Loucy (cell line): ENCODE results near the gene ZCCHC8.

Source experiments
- H2AFZ ChIP-seq: fragments of 200-600 bp; sonication (generic); 2 replicates; pipeline ENCODE4 v1.6.0; 2016; ENCODE audit warnings: antibody characterized with exemption, mild to moderate bottlenecking, low read length, moderate library complexity
- H3F3A ChIP-seq: fragments of 200-600 bp; 2 replicates; pipeline ENCODE4 v1.6.0; 2016; ENCODE audit warnings: antibody characterized with exemption, low read depth, mild to moderate bottlenecking
- H3K27me3 ChIP-seq: fragments of 200-600 bp; sonication (generic); 2 replicates; pipeline ENCODE4 v1.6.1; 2014; ENCODE audit warnings: low read length, mild to moderate bottlenecking; ENCODE audit not compliant: insufficient read depth, poor library complexity, severe bottlenecking
- H3K36me3 ChIP-seq: fragments of 200-600 bp; sonication (generic); 2 replicates; pipeline ENCODE4 v1.6.1; 2016; ENCODE audit warnings: low read length; ENCODE audit not compliant: insufficient read depth
- H3K4me1 ChIP-seq: fragments of 200-600 bp; sonication (generic); 2 replicates; pipeline ENCODE4 v1.5.1; 2014; ENCODE audit warnings: low read length, mild to moderate bottlenecking; ENCODE audit not compliant: insufficient read depth, poor library complexity, severe bottlenecking
- H3K4me2 ChIP-seq: fragments of 200-600 bp; sonication (generic); 2 replicates; pipeline ENCODE4 v1.6.0; 2014; ENCODE audit warnings: antibody characterized with exemption, low read length, low read depth, mild to moderate bottlenecking; ENCODE audit not compliant: poor library complexity, severe bottlenecking
- H3K4me3 ChIP-seq: fragments of 200-600 bp; sonication (generic); 2 replicates; pipeline ENCODE4 v1.5.1; 2014; ENCODE audit warnings: low read length, mild to moderate bottlenecking, mixed read lengths; ENCODE audit not compliant: poor library complexity, severe bottlenecking
- H3K79me2 ChIP-seq: fragments of 200-600 bp; sonication (generic); 2 replicates; pipeline ENCODE4 v1.6.1; 2014; ENCODE audit warnings: low read length; ENCODE audit not compliant: insufficient read depth
- H3K9ac ChIP-seq: fragments of 200-600 bp; sonication (generic); 2 replicates; pipeline ENCODE4 v1.6.0; 2014; ENCODE audit warnings: mild to moderate bottlenecking, low read depth, low read length, moderate library complexity; ENCODE audit not compliant: poor library complexity, severe bottlenecking
- H3K9me2 ChIP-seq: fragments of 200-600 bp; sonication (generic); replicated peaks from 2 replicates; pipeline ENCODE4 v1.6.1; 2016; ENCODE audit warnings: low read depth, low read length, mixed read lengths
- H3K9me3 ChIP-seq: fragments of 200-600 bp; sonication (generic); 2 replicates; pipeline ENCODE4 v1.6.1; 2014; ENCODE audit warnings: mild to moderate bottlenecking, antibody characterized with exemption, low read length, low read depth; ENCODE audit not compliant: insufficient read depth
- H4K20me1 ChIP-seq: fragments of 200-600 bp; sonication (generic); 2 replicates; pipeline ENCODE4 v1.6.0; 2014; ENCODE audit warnings: antibody characterized with exemption, low read length, mild to moderate bottlenecking; ENCODE audit not compliant: insufficient read depth, poor library complexity, severe bottlenecking
- EZH2phosphoT487 ChIP-seq: fragments of 200-600 bp; IDR thresholded peaks from 2 replicates; pipeline ENCODE4 v1.6.1; 2018; ENCODE audit warnings: antibody characterized with exemption, mild to moderate bottlenecking, moderate library complexity, borderline replicate concordance
- TF ChIP-seq, protein P1 (sequence below): fragments of 200-600 bp; sonication (generic); conservative IDR thresholded peaks from 2 replicates; pipeline ENCODE4 v1.5.1; 2014; ENCODE audit warnings: mild to moderate bottlenecking, antibody characterized with exemption, low read length

ZCCHC8 gene

DNA sequence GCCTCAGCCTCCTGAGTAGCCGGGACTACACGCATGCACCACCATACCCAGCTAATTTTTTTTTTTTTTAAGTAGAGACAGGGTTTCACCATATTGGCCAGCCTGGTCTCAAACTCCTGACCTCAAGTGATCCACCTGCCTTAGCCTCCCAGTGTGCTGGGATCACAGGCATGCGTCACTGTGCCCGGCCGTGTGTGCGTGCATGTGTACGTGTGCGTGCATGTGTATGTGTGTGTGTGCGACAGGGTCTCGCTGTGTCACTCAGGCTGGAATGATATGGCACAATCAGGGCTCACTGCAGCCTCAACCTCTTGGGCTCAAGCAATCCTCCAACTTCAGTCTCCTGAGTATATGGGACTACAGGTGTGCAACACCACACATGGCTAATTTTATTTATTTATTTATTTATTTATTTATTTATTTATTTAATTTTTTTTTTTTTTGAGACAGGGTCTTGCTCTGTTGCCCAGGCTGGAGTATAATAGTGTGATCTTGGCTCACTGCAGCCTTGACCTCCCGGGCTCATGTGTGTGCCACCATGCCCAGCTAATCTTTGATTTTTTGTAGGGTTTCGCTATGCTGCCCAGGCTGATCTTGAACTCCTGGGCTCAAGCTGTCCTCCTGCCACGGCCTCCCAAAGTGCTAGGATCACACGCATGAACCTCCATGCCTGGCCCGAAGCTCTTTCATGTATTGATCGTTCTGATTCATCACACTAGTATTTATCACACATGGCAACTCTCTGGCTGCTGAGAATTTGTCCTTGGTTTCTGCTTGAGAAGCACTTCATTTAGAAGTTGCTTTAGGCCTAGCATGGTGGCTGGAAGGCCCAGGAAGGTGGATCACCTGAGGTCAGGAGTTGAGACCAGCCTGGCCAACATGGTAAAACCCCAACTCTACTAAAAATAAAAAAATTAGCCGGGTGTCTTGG lies 42.4 kb downstream of the ZCCHC8 start:
- no peak overlapping the region for H3K4me2 ChIP-seq
- H3K9ac ChIP-seq = no peak overlapping the region
- TF ChIP-seq EZH2phosphoT487 = no peak
- TF ChIP-seq, protein P1, sequence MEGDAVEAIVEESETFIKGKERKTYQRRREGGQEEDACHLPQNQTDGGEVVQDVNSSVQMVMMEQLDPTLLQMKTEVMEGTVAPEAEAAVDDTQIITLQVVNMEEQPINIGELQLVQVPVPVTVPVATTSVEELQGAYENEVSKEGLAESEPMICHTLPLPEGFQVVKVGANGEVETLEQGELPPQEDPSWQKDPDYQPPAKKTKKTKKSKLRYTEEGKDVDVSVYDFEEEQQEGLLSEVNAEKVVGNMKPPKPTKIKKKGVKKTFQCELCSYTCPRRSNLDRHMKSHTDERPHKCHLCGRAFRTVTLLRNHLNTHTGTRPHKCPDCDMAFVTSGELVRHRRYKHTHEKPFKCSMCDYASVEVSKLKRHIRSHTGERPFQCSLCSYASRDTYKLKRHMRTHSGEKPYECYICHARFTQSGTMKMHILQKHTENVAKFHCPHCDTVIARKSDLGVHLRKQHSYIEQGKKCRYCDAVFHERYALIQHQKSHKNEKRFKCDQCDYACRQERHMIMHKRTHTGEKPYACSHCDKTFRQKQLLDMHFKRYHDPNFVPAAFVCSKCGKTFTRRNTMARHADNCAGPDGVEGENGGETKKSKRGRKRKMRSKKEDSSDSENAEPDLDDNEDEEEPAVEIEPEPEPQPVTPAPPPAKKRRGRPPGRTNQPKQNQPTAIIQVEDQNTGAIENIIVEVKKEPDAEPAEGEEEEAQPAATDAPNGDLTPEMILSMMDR = no peak

DNA sequence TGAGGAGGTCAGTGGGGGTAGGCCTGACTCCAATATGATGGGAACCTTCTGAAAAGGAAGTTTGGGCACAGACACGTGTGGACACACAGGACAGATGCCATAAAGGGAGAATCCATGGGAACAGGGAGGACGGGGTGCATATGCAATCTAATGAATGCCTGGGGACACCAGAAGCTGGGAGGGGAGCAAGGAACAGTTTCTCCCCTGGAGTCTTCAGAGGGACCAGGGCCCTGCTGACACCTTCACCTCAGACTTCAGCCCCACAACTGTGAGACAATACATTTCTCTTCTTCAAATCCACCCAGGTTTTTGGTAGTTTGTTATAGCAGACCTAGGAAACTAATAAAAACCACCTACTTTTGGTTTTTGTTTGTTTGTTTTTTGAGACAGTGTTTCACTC lies 43.1 kb downstream of the ZCCHC8 start:
- no peak overlapping the region for H3K4me3 ChIP-seq
- H3K27me3 ChIP-seq = no peaks in the 10 kb centered on the region
- no peaks in the 10 kb centered on the region for H3F3A ChIP-seq
- H3K4me2 ChIP-seq = no peak overlapping the region
- no peaks in the 10 kb centered on the region for H3K9me2 ChIP-seq
- no peak overlapping the region for H2AFZ ChIP-seq
- no peak overlapping the region for H3K9ac ChIP-seq
- no peaks in the 10 kb centered on the region for H3K9me3 ChIP-seq
- peaks cover 13% of the 10 kb centered on the region for H3K4me1 ChIP-seq
- no peaks in the 10 kb centered on the region for H4K20me1 ChIP-seq
- no peaks in the 10 kb centered on the region for H3K36me3 ChIP-seq
- TF ChIP-seq, protein P1 = no peak
- no peak for TF ChIP-seq EZH2phosphoT487
- no peaks in the 10 kb centered on the region for H3K79me2 ChIP-seq

More for the DNA sequence above, 42.4 kb downstream of the ZCCHC8 start:
- no peaks in the 10 kb centered on the region for H3K27me3 ChIP-seq
- H3F3A ChIP-seq = no peaks in the 10 kb centered on the region
- H3K79me2 ChIP-seq = no peaks in the 10 kb centered on the region
- H2AFZ ChIP-seq = no peak overlapping the region
- peaks cover 9% of the 10 kb centered on the region for H3K4me1 ChIP-seq
- no peak overlapping the region for H3K4me3 ChIP-seq
- H3K36me3 ChIP-seq = no peaks in the 10 kb centered on the region
- H3K9me2 ChIP-seq = no peaks in the 10 kb centered on the region
- H4K20me1 ChIP-seq = no peaks in the 10 kb centered on the region
- no peaks in the 10 kb centered on the region for H3K9me3 ChIP-seq

DNA sequence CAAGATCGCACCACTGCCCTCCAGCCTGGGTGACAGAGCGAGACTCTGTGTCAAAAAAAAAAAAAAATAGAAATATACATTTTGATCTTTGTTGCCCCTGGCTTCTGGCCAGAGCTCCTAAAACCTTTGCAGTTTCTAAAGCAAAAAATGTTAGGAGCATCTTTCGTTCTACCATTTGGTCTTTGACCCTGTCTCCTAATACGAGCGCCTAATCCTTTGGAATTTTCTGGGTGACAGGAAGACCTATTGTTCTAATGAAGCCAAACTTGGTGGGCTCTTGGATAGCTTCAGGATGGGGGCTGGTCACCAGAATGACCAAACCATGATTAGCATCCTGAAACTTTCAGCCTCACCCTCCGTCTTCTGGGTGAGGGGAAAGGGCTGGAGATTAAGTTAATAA lies 46.0 kb downstream of the ZCCHC8 start:
- Histone ChIP-seq H3K9ac (no peak overlapping the region), H3K27me3 (no peaks in the 10 kb centered on the region), H2AFZ (no peak overlapping the region), H3K9me2 (no peaks in the 10 kb centered on the region), H3K79me2 (no peaks in the 10 kb centered on the region), H3K4me1 (peaks cover 17% of the 10 kb centered on the region), H3K4me3 (no peak overlapping the region), H3K4me2 (no peak overlapping the region), H3K36me3 (no peaks in the 10 kb centered on the region), H4K20me1 (no peaks in the 10 kb centered on the region), H3F3A (no peaks in the 10 kb centered on the region), H3K9me3 (no peaks in the 10 kb centered on the region)
- TF ChIP-seq, protein P1 = no peak
- TF ChIP-seq EZH2phosphoT487 = no peak
